Suprapubic skin (tissue), 4 donors: ENCODE data around the gene HOTAIR. TPM values are rescaled to one million over a fixed set of nuclear protein-coding genes. Genes with fewer than 3 reads are reported as not detected.

ENCODE experiments used
- DNase-seq, 2 donors: peaks; one replicate each; pipeline ENCODE4 v3.0.0-alpha.2; 2019; ENCODE audit warnings: low spot score in 2 of 2
- H3K27ac ChIP-seq: fragments of 200-600 bp; sonication (generic); one replicate; pipeline ENCODE4 v1.5.1; 2019
- H3K27me3 ChIP-seq: fragments of 200-600 bp; sonication (generic); one replicate; pipeline ENCODE4 v1.5.1; 2019
- H3K36me3 ChIP-seq: fragments of 200-600 bp; sonication (generic); one replicate; pipeline ENCODE4 v1.5.1; 2019
- H3K4me1 ChIP-seq: fragments of 200-600 bp; sonication (generic); one replicate; pipeline ENCODE4 v1.5.1; 2019
- H3K4me3 ChIP-seq: fragments of 200-600 bp; sonication (generic); one replicate; pipeline ENCODE4 v1.5.1; 2019; ENCODE audit warnings: mild to moderate bottlenecking
- H3K9me3 ChIP-seq: fragments of 200-600 bp; sonication (generic); one replicate; pipeline ENCODE4 v1.5.1; 2019
- EP300 ChIP-seq: sonication (generic); formaldehyde crosslinking; IDR thresholded peaks from one replicate; pipeline ENCODE4 v1.6.1; 2017; ENCODE audit warnings: antibody characterized with exemption
- POLR2A ChIP-seq, 2 donors: fragments of 450-650 bp; IDR thresholded peaks; one replicate each; pipeline ENCODE4 v1.6.1; 2017; ENCODE audit warnings: antibody characterized with exemption in 2 of 2, mild to moderate bottlenecking in 2 of 2, moderate library complexity in 2 of 2
- POLR2AphosphoS5 ChIP-seq, 3 donors: sonication (generic); formaldehyde crosslinking; IDR thresholded peaks; one replicate each; pipeline ENCODE4 v1.6.1; 2017; ENCODE audit warnings: antibody characterized with exemption in 3 of 3
- WGBS: methylation state at CpG from one replicate; pipeline ENCODE4 v1.1.5; 2018; 5-methylcytosine and 5-hydroxymethylcytosine counted together
- total RNA-seq, 4 donors: library from RNA; depleted of rRNA; stranded (reverse); fragments of >200 nt; gene quantifications; one replicate each; pipeline ENCODE4 v1.1.0, GENCODE V29; 2016
- TF ChIP-seq, protein P1 (sequence below), 2 donors: fragments of 200-600 bp in 1 of 2; fragments of 450-650 bp in 1 of 2; sonication (generic) in 1 of 2; IDR thresholded peaks; one replicate each; pipeline ENCODE4 v1.5.1; 2016 to 2019; ENCODE audit warnings: antibody characterized with exemption in 2 of 2, mild to moderate bottlenecking in 1 of 2, moderate library complexity in 1 of 2

Gene HOTAIR
- total RNA-seq, 4 donors from 2014 or later = 1.4 to 15.7 (median 10.7) TPM

GRCh38 chr12:54006559-54007220 is 31.9 kb upstream of the HOTAIR start:
- Histone ChIP-seq H3K9me3 (no peaks in the 10 kb centered on the region), H3K4me3 (peak overlapping the region; percentile 67), H3K27ac (peak overlapping the region; percentile 98), H3K4me1 (peaks cover 69% of the 10 kb centered on the region), H3K27me3 (peaks cover 12% of the 10 kb centered on the region), H3K36me3 (no peaks in the 10 kb centered on the region)
- DNase-seq = no peak
- WGBS = 52% methylated on average over 22 of the region's 22 CpGs
- TF ChIP-seq, protein P1, sequence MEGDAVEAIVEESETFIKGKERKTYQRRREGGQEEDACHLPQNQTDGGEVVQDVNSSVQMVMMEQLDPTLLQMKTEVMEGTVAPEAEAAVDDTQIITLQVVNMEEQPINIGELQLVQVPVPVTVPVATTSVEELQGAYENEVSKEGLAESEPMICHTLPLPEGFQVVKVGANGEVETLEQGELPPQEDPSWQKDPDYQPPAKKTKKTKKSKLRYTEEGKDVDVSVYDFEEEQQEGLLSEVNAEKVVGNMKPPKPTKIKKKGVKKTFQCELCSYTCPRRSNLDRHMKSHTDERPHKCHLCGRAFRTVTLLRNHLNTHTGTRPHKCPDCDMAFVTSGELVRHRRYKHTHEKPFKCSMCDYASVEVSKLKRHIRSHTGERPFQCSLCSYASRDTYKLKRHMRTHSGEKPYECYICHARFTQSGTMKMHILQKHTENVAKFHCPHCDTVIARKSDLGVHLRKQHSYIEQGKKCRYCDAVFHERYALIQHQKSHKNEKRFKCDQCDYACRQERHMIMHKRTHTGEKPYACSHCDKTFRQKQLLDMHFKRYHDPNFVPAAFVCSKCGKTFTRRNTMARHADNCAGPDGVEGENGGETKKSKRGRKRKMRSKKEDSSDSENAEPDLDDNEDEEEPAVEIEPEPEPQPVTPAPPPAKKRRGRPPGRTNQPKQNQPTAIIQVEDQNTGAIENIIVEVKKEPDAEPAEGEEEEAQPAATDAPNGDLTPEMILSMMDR (IDR thresholded peaks at IDR 0.05) = no peak
- TF ChIP-seq EP300 (no peak), POLR2AphosphoS5 (IDR thresholded peaks at IDR 0.05) (no peak), POLR2A (IDR thresholded peaks at IDR 0.05) (no peak)

GRCh38 chr12:54005853-54006558 is 31.3 kb upstream of the HOTAIR start:
- H3K27me3 ChIP-seq = peaks cover 12% of the 10 kb centered on the region
- no peaks in the 10 kb centered on the region for H3K9me3 ChIP-seq
- H3K27ac ChIP-seq = peak overlapping the region; percentile 98
- 10% methylated on average over 39 of the region's 39 CpGs for WGBS
- H3K36me3 ChIP-seq = no peaks in the 10 kb centered on the region
- TF ChIP-seq POLR2A (IDR thresholded peaks at IDR 0.05) (no peak), POLR2AphosphoS5 (IDR thresholded peaks at IDR 0.05) (peak in 2 of 3 donors; percentile 45 to 55)
- TF ChIP-seq, protein P1 (IDR thresholded peaks at IDR 0.05) = peak; percentile 86 to 90
- peak; percentile 96 to 97 for DNase-seq
- H3K4me3 ChIP-seq = peak overlapping the region; percentile 67
- peaks cover 64% of the 10 kb centered on the region for H3K4me1 ChIP-seq

DNA sequence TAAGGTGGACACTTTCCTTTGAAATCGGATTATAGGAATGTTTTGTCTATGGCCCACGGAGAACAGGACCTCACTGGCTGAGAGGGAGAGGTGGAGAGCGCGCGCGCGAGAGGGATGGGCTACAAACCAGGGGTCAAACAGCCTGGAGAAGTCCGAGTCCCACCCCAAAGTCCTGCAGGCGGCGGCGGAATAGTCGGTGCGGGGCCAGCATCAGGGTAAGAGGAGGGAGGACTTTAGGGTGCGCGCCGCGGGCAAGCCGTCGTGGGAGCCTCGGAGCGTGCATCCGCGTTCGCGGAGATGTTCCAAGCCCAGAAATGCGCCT is 30.7 kb upstream of the HOTAIR start:
- Histone ChIP-seq H3K4me3 (peak overlapping the region; percentile 67), H3K27me3 (peaks cover 14% of the 10 kb centered on the region)

DNA sequence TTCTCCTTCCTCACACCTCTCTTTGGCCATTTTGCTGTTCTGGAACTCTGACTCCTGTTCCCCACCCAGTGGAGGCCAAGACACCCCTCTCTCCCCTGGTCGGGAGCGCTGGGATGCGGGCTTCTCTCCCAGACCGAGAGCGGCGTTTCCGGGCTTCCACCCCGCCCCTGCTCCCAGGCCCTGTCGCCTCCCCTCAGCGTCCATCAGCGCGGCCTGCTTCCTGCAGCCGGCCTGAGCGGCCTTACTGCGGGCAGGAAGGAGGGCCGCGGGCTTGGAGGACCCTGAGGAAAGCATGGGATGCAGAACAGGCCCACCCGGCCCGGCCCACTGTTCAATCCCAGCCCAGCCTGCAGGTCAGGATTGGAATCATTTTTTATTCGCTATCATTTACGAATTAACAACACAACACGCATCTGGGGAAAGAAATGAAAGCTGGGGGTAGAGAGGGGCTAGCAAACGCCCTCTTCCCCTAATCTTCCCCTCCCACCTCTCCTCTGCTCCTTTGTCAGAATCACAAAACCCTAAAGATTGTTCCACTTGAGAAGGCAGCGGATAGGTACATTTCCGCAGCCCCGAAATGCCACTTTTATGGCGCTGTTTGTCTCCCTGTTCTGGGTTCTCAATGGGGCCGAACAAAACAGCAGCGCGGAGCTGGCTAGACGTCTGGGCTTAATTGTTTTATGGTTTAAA is 30.2 kb upstream of the HOTAIR start:
- Histone ChIP-seq H3K9me3 (no peaks in the 10 kb centered on the region), H3K4me1 (peaks cover 61% of the 10 kb centered on the region), H3K36me3 (no peaks in the 10 kb centered on the region), H3K4me3 (peak overlapping the region; percentile 67), H3K27ac (peak overlapping the region; percentile 98), H3K27me3 (peaks cover 16% of the 10 kb centered on the region)
- TF ChIP-seq, protein P1 (IDR thresholded peaks at IDR 0.05) = no peak
- peak in 1 of 3 donors; percentile 37 for TF ChIP-seq POLR2AphosphoS5 (IDR thresholded peaks at IDR 0.05)
- WGBS = 39% methylated on average over 29 of the region's 31 CpGs
- DNase-seq = peak in 1 of 2 donors; percentile 82

More for the DNA sequence above, 30.7 kb upstream of the HOTAIR start:
- peak overlapping the region; percentile 98 for H3K27ac ChIP-seq
- peaks cover 66% of the 10 kb centered on the region for H3K4me1 ChIP-seq
- H3K9me3 ChIP-seq = no peaks in the 10 kb centered on the region
- WGBS = 48% methylated on average over 26 of the region's 26 CpGs
- no peaks in the 10 kb centered on the region for H3K36me3 ChIP-seq
- DNase-seq = no peak
- TF ChIP-seq POLR2A (IDR thresholded peaks at IDR 0.05) = no peak

DNA sequence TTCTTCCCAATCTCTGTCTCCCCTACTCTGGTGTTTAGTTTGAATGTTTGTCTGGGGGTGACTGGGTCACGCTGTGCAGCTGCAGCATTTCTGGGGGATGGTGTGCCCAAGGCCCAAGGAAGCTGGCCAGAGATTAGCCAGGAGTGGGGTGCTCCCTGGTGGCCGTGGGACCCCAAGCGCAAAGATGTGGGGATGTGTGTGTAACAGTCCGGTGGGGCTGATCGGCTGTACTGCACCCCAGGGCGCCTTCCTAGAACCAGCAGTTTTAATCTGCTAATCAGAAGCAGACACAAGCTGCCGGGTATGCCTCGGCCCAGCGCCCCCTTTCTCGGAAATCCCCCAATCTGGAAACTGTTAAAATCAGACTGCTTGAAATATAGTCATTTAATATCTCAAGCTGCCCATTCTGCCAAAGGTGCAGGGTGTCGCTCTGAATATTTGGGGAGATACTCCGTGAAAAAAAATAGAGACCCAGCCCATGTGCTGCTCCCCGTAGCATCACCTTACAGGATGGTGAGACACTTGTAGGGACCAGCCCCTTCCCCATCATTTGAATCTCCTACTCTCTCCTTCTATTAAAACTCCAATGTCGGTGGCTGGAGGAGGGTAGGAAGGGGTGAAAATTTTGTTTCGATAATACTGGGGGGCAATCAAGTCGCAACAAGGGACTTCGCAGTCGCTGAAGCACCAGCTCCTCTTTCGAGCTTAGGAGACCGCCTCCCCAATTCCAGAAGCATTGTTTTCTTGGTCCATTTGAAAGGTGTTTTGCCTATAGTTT is 29.5 kb upstream of the HOTAIR start:
- TF ChIP-seq, protein P1 (IDR thresholded peaks at IDR 0.05) = no peak
- TF ChIP-seq EP300 = no peak
- TF ChIP-seq POLR2A (IDR thresholded peaks at IDR 0.05) = no peak
- no peak for TF ChIP-seq POLR2AphosphoS5 (IDR thresholded peaks at IDR 0.05)
- DNase-seq = no peak
- Histone ChIP-seq H3K4me3 (peak overlapping the region; percentile 67), H3K36me3 (no peaks in the 10 kb centered on the region), H3K27ac (peak overlapping the region; percentile 98), H3K9me3 (no peaks in the 10 kb centered on the region), H3K4me1 (peaks cover 56% of the 10 kb centered on the region), H3K27me3 (peaks cover 16% of the 10 kb centered on the region)
- 53% methylated on average over 20 of the region's 20 CpGs for WGBS
